Muscle of leg (tissue), 11 donors: ENCODE data around the gene ADCY5. TPM values are rescaled to one million over a fixed set of nuclear protein-coding genes. Genes with fewer than 3 reads are reported as not detected.

ENCODE experiments used
- DNase-seq: peaks from one replicate; pipeline ENCODE4 v3.0.0; 2013
- H3K27ac ChIP-seq: one replicate; pipeline ENCODE4 v1.5.1; 2013; ENCODE audit warnings: mild to moderate bottlenecking, low read length, control low read depth
- H3K27me3 ChIP-seq: one replicate; pipeline ENCODE4 v1.6.1; 2013; ENCODE audit warnings: low read length; ENCODE audit not compliant: control insufficient read depth, insufficient read depth
- H3K36me3 ChIP-seq: one replicate; pipeline ENCODE4 v1.6.1; 2013; ENCODE audit warnings: low read length; ENCODE audit not compliant: control insufficient read depth, insufficient read depth
- H3K4me1 ChIP-seq: one replicate; pipeline ENCODE4 v1.6.1; 2013; ENCODE audit warnings: low read length; ENCODE audit not compliant: control insufficient read depth, insufficient read depth
- H3K4me3 ChIP-seq: one replicate; pipeline ENCODE4 v1.5.1; 2013; ENCODE audit warnings: low read length, control low read depth
- H3K9me3 ChIP-seq: replicated peaks from 2 replicates; pipeline ENCODE4 v1.6.1; 2013; ENCODE audit warnings: low read depth, low read length; ENCODE audit not compliant: control insufficient read depth
- WGBS: methylation state at CpG from one replicate; pipeline ENCODE4 v1.1.5; 2013; ENCODE audit warnings: missing lambda C conversion rate; ENCODE audit not compliant: insufficient coverage; 5-methylcytosine and 5-hydroxymethylcytosine counted together
- polyA plus RNA-seq, 8 donors: library from polyadenylated mRNA; unstranded; fragments of 120-200 nt; gene quantifications; one replicate each; pipeline versions ENCODE4 v1.2.1 to v1.2.3, GENCODE V29; 2013; ENCODE audit warnings: inconsistent platforms in 1 of 8, low replicate concordance in 1 of 8; ENCODE audit not compliant: insufficient read length in 8 of 8, insufficient read depth in 1 of 8
- total RNA-seq: library from RNA; stranded (reverse); fragments of 120-200 nt; gene quantifications from one replicate; pipeline ENCODE4 v1.2.4, GENCODE V29; 2013

The ADCY5 gene
- total and polyA plus RNA-seq, 9 donors, result 1.8 to 6.1 (median 4.4) TPM

DNA sequence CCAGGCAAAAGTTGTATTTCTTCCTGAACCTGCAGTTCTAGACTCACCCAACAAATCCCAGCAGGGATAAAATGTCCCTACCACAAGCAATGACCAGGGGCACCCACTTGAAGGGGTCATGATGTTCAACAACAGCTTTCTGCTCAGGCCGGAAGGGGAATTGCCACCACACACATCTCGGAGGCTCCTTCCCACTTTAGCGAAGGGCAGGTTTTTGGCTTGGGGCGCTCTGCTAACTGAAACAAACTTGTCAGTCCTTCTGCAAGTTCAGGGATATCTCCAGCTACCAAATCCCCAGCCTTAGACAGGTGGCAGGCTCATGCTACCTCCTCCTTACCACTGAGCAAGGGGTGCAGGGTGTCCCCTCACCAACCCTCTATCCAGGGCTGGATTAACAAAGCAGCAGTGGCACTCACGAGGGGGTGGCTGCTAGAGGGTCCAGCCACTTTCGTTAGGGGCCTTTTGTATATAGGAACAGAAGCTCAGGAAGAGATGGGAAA, 2.2 kb downstream of the ADCY5 start:
- Histone ChIP-seq H3K9me3 (no peaks in the 10 kb centered on the region), H3K4me1 (peaks cover 9% of the 10 kb centered on the region), H3K27me3 (peaks cover 56% of the 10 kb centered on the region), H3K36me3 (no peaks in the 10 kb centered on the region), H3K4me3 (no peak overlapping the region), H3K27ac (no peak overlapping the region)
- no peak for DNase-seq
- 100% methylated on average over 4 of the region's 6 CpGs for WGBS

DNA sequence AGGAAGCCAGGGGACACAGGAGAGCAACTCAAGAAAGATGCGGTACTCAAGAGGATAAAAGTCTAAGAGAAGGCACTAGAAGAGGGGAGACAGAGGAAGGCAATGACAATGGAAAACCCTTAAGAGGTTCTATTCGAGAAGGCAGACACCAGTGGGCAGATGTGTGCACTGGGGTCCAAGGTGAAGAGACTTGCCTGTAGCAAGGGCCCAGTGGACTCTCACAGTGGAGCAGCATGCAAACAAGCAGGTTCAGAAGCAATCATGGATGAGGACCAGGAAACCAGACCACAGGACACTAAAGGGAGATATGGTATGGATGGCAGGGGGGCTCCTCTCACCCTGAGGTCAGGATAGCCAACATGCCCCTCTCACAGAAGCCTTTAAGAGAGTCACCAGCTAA, 2.7 kb downstream of the ADCY5 start:
- no peaks in the 10 kb centered on the region for H3K36me3 ChIP-seq
- 100% methylated on average over 1 of the region's 2 CpGs for WGBS
- H3K27me3 ChIP-seq, result peaks cover 55% of the 10 kb centered on the region
- peaks cover 9% of the 10 kb centered on the region for H3K4me1 ChIP-seq
- no peak for DNase-seq
- no peak overlapping the region for H3K27ac ChIP-seq
- H3K4me3 ChIP-seq, result no peak overlapping the region
- H3K9me3 ChIP-seq, result no peaks in the 10 kb centered on the region

DNA sequence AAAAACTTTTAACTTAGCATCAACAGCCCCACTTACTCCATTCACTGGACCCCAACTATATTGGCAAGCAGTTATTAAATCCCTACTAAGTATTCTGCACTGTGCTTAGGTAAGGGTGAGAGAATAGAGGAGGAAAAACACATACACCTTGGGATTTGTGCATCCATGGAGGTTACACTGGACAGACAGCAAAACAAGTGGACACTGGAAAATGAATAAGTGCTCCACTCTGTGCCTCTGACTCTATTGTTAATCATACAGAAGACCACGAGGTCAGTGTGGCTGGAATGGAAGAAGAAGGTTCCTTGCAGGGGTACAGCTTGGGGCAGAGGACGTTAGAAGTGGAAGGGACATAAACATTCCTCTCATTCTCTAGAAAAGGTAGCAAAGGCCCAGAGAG, 3.2 kb downstream of the ADCY5 start:
- no CpG with 5 or more reads among the region's 2 CpGs for WGBS
- H3K27ac ChIP-seq, result no peak overlapping the region

DNA sequence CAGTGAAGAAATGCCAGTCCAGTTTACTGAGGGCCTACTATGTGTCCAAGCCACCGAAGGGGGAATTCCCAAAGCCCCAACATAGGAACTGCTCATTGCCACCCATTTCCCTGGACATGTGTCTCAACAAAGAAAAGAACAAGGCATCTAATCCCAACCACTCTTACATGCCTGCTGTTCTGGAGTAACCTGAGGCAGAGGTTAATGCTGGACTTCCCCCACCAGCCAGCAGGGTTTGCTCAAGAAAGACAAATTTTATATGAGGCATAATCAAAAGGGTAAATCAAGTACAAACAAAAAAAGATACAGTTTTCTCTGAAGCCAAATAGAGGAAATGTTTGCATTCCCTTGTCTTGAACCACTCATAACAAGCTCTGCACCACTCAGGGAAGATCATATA, 4.1 kb downstream of the ADCY5 start:
- no peak for DNase-seq
- Histone ChIP-seq H3K9me3 (no peaks in the 10 kb centered on the region), H3K36me3 (no peaks in the 10 kb centered on the region), H3K27me3 (peaks cover 42% of the 10 kb centered on the region), H3K4me1 (peaks cover 5% of the 10 kb centered on the region), H3K27ac (no peak overlapping the region), H3K4me3 (no peak overlapping the region)
- WGBS, result 60% methylated on average over 1 of the region's 1 CpG

More for the DNA sequence above, 3.2 kb downstream of the ADCY5 start:
- no peaks in the 10 kb centered on the region for H3K9me3 ChIP-seq
- H3K36me3 ChIP-seq, result no peaks in the 10 kb centered on the region
- H3K4me1 ChIP-seq, result peaks cover 9% of the 10 kb centered on the region
- H3K4me3 ChIP-seq, result no peak overlapping the region
- peaks cover 51% of the 10 kb centered on the region for H3K27me3 ChIP-seq
- DNase-seq, result no peak

DNA sequence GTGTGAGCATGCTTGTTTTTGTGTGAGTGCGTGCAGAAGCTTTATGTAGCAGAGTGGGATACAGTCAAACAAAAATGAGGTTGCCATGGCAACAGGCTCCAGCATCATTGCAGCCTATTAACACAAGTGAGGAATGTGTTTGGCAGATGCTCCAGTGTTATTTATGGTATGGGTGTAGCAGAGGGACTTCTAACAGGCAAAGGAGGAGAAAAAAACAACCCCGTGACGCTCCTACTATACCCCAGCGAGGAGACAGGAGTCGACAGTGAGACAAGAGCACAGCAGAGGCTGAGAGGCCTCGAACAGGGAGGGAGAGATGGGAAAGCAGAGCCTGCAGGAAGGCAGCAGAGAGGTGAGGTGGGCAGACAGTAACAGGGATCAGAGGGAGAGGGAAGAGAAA, 4.9 kb downstream of the ADCY5 start:
- H3K27me3 ChIP-seq, result peaks cover 38% of the 10 kb centered on the region
- 33% methylated on average over 2 of the region's 6 CpGs for WGBS
- peaks cover 5% of the 10 kb centered on the region for H3K4me1 ChIP-seq
- H3K4me3 ChIP-seq, result no peak overlapping the region
- no peaks in the 10 kb centered on the region for H3K36me3 ChIP-seq
- H3K9me3 ChIP-seq, result no peaks in the 10 kb centered on the region
- H3K27ac ChIP-seq, result no peak overlapping the region
- DNase-seq, result peak; percentile 57

DNA sequence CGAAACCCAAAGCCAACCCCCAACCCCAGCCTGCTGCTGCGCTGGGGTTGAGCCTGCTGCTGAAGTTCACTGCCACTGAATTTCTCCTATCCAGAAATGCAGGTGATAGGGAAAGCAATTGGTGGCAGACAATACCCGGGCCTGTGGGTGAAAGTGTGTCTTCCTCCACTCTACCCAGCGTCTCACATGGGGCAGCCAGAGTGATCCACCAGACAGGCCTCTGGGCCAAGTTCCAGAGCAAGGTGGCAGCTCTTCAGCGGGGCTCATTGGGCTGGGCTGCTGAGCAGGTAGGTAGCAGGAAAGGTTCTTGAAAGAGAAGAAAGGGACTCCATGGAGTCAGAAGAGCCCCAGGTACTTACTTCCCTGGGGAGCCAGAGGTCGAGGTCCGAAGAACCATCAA, 6.0 kb downstream of the ADCY5 start:
- Histone ChIP-seq H3K9me3 (no peaks in the 10 kb centered on the region), H3K36me3 (no peaks in the 10 kb centered on the region), H3K4me3 (no peak overlapping the region), H3K27ac (no peak overlapping the region), H3K4me1 (no peaks in the 10 kb centered on the region), H3K27me3 (peaks cover 29% of the 10 kb centered on the region)
- no peak for DNase-seq
- 63% methylated on average over 2 of the region's 7 CpGs for WGBS

DNA sequence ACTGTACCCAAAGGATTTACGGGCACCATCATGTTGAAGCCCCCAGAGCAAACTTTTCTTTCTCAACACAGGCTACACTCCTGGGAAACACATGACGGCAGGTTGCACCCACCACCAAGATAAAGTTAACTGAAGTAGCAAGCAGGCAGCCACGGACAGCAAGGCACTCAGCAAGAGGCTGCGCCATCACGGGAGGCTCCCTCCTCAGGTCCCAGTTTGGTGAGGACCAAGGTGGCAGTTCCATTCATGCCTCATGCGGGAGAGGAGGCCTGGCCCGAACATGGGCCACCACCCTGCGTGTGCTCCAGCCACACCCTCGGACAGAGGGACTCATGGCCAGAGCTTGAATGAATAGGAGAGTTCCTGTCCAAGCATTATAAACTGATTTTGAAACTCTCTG, 6.8 kb downstream of the ADCY5 start:
- no peak overlapping the region for H3K4me3 ChIP-seq
- WGBS, result 93% methylated on average over 6 of the region's 9 CpGs

DNA sequence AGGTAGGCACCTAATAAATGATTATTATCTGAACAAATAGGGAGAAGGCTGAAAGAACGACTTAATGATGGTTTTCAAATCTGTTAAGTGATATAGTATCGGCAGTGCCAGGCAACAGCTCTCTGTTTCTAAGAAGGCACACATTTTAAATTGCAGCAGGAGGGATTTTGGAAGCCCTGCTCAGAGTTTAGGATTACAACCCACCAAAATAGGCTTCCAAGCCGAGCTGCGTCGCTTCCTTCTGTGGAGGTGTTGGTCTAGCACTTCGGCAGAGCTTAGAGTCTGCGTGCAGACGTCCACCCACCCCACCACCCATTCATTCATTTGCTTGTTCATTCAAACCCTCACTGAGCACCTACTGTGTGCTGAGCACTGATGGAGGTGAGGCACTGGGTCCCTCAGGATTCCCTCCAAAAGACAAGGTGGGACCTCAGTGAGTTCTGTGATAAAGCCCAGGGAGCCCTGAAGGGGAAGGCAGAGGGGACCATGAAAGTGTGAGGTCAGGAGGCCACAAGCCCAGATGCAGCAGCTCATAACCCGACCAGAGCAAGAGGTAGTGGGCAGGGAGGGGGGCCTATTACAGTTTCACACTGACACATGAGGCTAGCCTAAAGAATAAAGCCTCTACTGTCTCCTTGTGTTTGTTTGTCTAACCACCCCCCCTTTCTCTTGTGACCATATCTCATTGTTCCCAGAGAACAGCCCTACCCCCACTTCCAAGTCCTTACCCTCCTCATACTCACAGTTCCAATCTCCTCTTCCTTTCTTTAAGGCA, 8.9 kb downstream of the ADCY5 start:
- Histone ChIP-seq H3K36me3 (no peaks in the 10 kb centered on the region), H3K9me3 (no peaks in the 10 kb centered on the region), H3K27me3 (peaks cover 5% of the 10 kb centered on the region), H3K27ac (no peak overlapping the region), H3K4me1 (no peaks in the 10 kb centered on the region), H3K4me3 (no peak overlapping the region)
- 52% methylated on average over 7 of the region's 9 CpGs for WGBS
- DNase-seq, result no peak

More for the DNA sequence above, 6.8 kb downstream of the ADCY5 start:
- DNase-seq, result no peak
- H3K27ac ChIP-seq, result no peak overlapping the region
- no peaks in the 10 kb centered on the region for H3K4me1 ChIP-seq
- H3K27me3 ChIP-seq, result peaks cover 23% of the 10 kb centered on the region
- H3K9me3 ChIP-seq, result no peaks in the 10 kb centered on the region
- no peaks in the 10 kb centered on the region for H3K36me3 ChIP-seq

DNA sequence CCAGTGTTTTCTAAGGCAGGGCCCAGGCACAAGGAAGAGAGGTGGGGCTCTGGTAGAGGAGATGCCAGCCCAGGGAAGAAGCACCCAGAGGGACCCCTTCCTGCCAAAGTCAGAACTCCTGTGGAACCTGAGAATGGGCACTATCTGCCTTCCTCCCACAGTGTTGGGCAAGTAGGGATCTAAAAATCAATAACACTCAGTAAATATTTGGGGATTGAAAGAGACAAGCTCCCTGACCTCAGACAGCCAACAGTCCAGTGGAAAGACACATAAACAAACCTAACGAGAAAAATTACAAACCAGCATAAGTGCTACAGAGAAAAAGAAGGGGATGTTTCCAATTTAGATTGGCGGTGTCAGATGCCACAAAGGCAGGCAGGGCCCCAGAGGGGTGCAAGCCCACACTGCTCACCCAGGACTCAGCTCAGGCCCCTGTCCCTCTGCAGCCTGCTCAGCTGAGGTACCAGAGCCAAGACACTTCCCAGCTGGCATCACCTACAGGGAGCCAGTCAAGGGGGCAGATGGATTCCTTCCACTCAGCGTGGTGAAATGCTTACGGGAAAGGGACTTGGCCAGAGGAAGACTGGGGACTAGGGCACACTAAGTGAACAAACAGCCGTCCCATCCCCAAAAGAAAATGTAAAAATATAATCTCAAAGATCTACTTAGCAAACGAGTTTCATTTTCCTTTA, 15.9 kb downstream of the ADCY5 start:
- H3K27ac ChIP-seq, result no peak overlapping the region
- no peak overlapping the region for H3K4me3 ChIP-seq
- no peaks in the 10 kb centered on the region for H3K9me3 ChIP-seq
- no peaks in the 10 kb centered on the region for H3K36me3 ChIP-seq
- no peak for DNase-seq
- no CpG with 5 or more reads among the region's 6 CpGs for WGBS
- H3K27me3 ChIP-seq, result no peaks in the 10 kb centered on the region
- no peaks in the 10 kb centered on the region for H3K4me1 ChIP-seq

DNA sequence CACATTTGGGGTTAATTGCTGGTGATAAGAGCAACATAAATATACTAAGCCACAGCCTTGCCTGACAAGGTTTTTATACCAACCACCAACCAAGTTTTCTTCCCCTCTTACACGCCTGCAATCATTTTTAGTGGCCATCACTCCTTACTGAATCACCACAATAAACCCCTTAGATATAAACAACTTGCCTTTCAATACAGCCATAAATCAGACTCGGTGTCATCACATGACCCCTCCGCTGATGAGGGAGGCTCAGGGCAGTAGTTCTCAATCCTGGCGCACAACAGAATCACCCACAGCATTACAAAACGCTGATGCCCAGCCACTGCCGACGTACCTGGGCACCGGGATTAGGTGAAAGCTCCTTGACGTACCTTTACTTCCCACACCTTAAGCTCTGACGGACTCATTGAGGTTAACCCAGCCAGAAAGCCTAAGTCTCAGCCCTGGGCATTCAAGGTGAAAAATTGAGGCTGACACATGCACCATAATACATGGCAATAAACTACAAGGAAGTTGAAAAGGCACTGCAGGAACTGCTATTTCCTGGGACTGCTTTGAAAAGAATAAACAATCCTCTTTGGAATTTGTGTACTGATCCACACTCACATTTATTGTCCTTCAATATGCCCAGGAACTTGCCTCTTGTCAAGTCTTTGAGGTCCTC, 17.1 kb downstream of the ADCY5 start:
- no peaks in the 10 kb centered on the region for H3K4me1 ChIP-seq

More for the DNA sequence above, 17.1 kb downstream of the ADCY5 start:
- no peak overlapping the region for H3K4me3 ChIP-seq
- H3K27ac ChIP-seq, result no peak overlapping the region
- no peaks in the 10 kb centered on the region for H3K36me3 ChIP-seq
- 69% methylated on average over 7 of the region's 10 CpGs for whole genome bisulfite sequencing
- no peaks in the 10 kb centered on the region for H3K27me3 ChIP-seq
- DNase-seq, result no peak
- no peaks in the 10 kb centered on the region for H3K9me3 ChIP-seq
